Neural cell (in vitro differentiated cells): ENCODE results near the gene SMOC1.

ENCODE experiments used
- CTCF ChIP-seq: fragments of 450-650 bp; IDR thresholded peaks from 2 replicates; pipeline ENCODE4 v1.5.1; 2014; ENCODE audit warnings: antibody characterized with exemption, mild to moderate bottlenecking, moderate library complexity; ENCODE audit not compliant: poor library complexity, severe bottlenecking
- EP300 ChIP-seq: fragments of 450-650 bp; conservative IDR thresholded peaks from 2 replicates; pipeline ENCODE4 v1.6.1; 2014; ENCODE audit warnings: antibody characterized with exemption, mild to moderate bottlenecking, moderate library complexity; ENCODE audit not compliant: poor library complexity, severe bottlenecking
- MXI1 ChIP-seq: fragments of 450-650 bp; conservative IDR thresholded peaks from 2 replicates; pipeline ENCODE4 v1.6.1; 2014; ENCODE audit warnings: antibody characterized with exemption, mild to moderate bottlenecking; ENCODE audit not compliant: poor library complexity, severe bottlenecking
- POLR2AphosphoS5 ChIP-seq: IDR thresholded peaks from 2 replicates; pipeline ENCODE4 v1.6.1; 2012

- TF ChIP-seq CTCF (no peak), EP300 (no peak), MXI1 (no peak), POLR2AphosphoS5 (no peak)
Measured at GRCh38 chr14:69951263-69951662, 72.0 kb downstream of the SMOC1 start.
